SU-DHL-6 (cell line): ENCODE measurements around the gene PRDM15.

Experiments
- EZH2phosphoT487 ChIP-seq: fragments of 200-600 bp; sonication (generic), shearing (Covaris generic); conservative IDR thresholded peaks from 2 replicates; pipeline ENCODE4 v1.6.1; 2018; ENCODE audit warnings: mild to moderate bottlenecking, antibody characterized with exemption, low read length, moderate library complexity, mixed read lengths
- TF ChIP-seq, protein P1 (sequence below): fragments of 200-600 bp; sonication (generic); IDR thresholded peaks from one replicate; pipeline ENCODE4 v1.5.1; 2017; ENCODE audit warnings: antibody characterized with exemption, mild to moderate bottlenecking, low read length, moderate library complexity; ENCODE audit not compliant: insufficient read depth, poor library complexity, severe bottlenecking

DNA sequence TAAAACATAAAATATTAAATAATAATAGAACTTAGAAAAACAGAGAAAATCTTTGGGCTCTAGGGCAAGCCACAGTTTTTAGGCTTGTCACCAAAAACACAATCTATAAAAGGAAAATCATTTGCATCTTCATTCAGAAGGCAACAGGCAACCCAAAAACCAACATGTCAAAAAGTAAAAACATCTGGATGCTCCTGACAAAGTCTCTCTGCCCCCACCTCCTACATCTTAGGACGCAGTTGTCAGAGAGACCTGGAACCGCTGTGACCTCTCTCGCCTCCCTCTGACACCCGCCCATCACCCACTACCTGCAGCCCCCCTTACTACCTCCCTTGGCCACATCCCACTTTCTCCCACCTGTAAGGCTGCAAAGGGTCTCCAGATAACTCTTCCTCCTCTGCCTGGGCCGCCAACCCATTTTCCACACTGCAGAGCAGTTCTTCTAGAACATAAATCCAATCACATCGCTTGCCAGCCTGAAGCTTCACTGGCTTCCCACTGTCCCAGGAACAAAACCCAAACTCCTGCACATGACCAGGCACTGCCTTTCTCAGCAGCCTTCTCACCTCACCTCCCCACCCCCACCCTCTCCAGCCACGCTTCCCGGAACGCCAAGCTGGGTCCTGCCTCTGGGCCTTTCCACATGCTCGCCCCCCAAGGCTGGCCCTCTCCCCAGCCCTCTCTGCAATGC, 14.7 kb downstream of the PRDM15 start:
- TF ChIP-seq, protein P1, sequence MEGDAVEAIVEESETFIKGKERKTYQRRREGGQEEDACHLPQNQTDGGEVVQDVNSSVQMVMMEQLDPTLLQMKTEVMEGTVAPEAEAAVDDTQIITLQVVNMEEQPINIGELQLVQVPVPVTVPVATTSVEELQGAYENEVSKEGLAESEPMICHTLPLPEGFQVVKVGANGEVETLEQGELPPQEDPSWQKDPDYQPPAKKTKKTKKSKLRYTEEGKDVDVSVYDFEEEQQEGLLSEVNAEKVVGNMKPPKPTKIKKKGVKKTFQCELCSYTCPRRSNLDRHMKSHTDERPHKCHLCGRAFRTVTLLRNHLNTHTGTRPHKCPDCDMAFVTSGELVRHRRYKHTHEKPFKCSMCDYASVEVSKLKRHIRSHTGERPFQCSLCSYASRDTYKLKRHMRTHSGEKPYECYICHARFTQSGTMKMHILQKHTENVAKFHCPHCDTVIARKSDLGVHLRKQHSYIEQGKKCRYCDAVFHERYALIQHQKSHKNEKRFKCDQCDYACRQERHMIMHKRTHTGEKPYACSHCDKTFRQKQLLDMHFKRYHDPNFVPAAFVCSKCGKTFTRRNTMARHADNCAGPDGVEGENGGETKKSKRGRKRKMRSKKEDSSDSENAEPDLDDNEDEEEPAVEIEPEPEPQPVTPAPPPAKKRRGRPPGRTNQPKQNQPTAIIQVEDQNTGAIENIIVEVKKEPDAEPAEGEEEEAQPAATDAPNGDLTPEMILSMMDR, result no peak
- no peak for TF ChIP-seq EZH2phosphoT487
